ENCODE measurements around the gene ANKRD27. TPM values are rescaled to one million over a fixed set of nuclear protein-coding genes. Genes with fewer than 3 reads are reported as not detected.

The ANKRD27 gene
- total RNA-seq, 4 donors from 2014 or later: 1.8 to 36.2 (median 22.7) TPM

- Histone ChIP-seq H3K27ac (no peak overlapping the region), H3K9me3 (no peaks in the 10 kb centered on the region), H3K4me3 (no peak overlapping the region), H3K27me3 (no peaks in the 10 kb centered on the region), H3K36me3 (no peaks in the 10 kb centered on the region), H3K4me1 (no peaks in the 10 kb centered on the region)
- intact Hi-C loops (cut with DNase I; ENCODE audit: low total_unique reads): no loop called here
- TF ChIP-seq, protein P1, sequence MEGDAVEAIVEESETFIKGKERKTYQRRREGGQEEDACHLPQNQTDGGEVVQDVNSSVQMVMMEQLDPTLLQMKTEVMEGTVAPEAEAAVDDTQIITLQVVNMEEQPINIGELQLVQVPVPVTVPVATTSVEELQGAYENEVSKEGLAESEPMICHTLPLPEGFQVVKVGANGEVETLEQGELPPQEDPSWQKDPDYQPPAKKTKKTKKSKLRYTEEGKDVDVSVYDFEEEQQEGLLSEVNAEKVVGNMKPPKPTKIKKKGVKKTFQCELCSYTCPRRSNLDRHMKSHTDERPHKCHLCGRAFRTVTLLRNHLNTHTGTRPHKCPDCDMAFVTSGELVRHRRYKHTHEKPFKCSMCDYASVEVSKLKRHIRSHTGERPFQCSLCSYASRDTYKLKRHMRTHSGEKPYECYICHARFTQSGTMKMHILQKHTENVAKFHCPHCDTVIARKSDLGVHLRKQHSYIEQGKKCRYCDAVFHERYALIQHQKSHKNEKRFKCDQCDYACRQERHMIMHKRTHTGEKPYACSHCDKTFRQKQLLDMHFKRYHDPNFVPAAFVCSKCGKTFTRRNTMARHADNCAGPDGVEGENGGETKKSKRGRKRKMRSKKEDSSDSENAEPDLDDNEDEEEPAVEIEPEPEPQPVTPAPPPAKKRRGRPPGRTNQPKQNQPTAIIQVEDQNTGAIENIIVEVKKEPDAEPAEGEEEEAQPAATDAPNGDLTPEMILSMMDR (IDR thresholded peaks at IDR 0.05): no peak
- no peak for TF ChIP-seq POLR2A (IDR thresholded peaks at IDR 0.05)
- DNase-seq: no peak
These were observed 32.2 kb downstream of the ANKRD27 start for GRCh38 chr19:32642771-32643170.

GRCh38 chr19:32638625-32639024 lies 36.4 kb downstream of the ANKRD27 start:
- Histone ChIP-seq H3K36me3 (no peaks in the 10 kb centered on the region), H3K9me3 (no peaks in the 10 kb centered on the region), H3K4me3 (no peak overlapping the region), H3K27me3 (no peaks in the 10 kb centered on the region), H3K27ac (no peak overlapping the region), H3K4me1 (no peaks in the 10 kb centered on the region)
- intact Hi-C loops (cut with DNase I; ENCODE audit: low total_unique reads): no loop called here
- DNase-seq: no peak
- TF ChIP-seq, protein P1 (IDR thresholded peaks at IDR 0.05): no peak
- no peak for TF ChIP-seq POLR2A (IDR thresholded peaks at IDR 0.05)

- H3K27ac ChIP-seq: no peak overlapping the region
- intact Hi-C loops (cut with DNase I; ENCODE audit: low total_unique reads): no loop called here
- DNase-seq: no peak
- no peak overlapping the region for H3K4me3 ChIP-seq
- H3K9me3 ChIP-seq: no peaks in the 10 kb centered on the region
- H3K4me1 ChIP-seq: no peaks in the 10 kb centered on the region
- H3K36me3 ChIP-seq: no peaks in the 10 kb centered on the region
- no peaks in the 10 kb centered on the region for H3K27me3 ChIP-seq
- TF ChIP-seq POLR2A (IDR thresholded peaks at IDR 0.05): no peak
- TF ChIP-seq, protein P1 (IDR thresholded peaks at IDR 0.05): no peak
These were observed 37.5 kb downstream of the ANKRD27 start for GRCh38 chr19:32637480-32637879.

DNA sequence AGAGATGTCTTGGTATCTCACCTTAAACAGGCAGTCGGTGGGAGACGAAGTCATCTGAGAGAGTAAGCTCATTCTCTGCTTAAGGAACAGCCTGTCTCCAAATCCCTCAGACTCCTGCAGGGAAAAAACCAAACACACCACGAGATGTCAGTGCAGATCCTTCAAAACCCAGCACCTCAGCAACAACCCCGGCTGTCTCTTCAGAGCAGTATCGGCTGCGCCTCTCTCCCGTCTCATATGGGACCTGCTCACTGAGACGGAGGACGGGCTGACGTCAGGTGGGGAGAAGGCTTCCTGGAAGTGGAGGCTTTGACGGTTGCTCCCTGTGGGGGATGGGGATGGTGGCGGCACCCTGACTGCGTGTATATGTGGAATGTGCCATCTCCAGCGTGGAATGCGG lies 43.6 kb downstream of the ANKRD27 start:
- intact Hi-C loops (cut with DNase I; ENCODE audit: low total_unique reads): no loop called here
- H3K4me1 ChIP-seq: no peaks in the 10 kb centered on the region
- H3K36me3 ChIP-seq: no peaks in the 10 kb centered on the region
- no peak for DNase-seq
- H3K4me3 ChIP-seq: no peak overlapping the region
- H3K9me3 ChIP-seq: no peaks in the 10 kb centered on the region
- TF ChIP-seq POLR2A (IDR thresholded peaks at IDR 0.05): no peak
- TF ChIP-seq, protein P1 (IDR thresholded peaks at IDR 0.05): no peak
- H3K27ac ChIP-seq: no peak overlapping the region
- H3K27me3 ChIP-seq: no peaks in the 10 kb centered on the region

DNA sequence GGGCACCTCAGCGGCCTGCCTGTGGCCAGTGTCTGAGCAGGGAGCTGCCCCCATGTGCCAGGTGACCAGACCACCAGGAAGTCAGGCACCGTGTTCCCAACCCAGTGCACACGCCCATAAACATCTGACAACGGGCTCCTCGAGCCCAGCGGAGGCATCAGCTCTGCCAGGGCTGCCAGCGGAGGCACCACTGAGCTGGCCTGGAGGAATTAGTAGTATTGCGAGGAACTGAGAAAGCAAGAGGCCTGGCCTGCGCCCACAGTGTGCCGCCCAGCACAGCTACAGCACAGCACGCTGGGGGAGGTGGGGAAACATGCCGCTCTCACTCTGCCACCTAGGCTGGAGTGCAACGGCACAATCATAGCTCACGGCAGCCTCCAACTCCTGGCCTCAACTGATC lies 44.6 kb downstream of the ANKRD27 start:
- Histone ChIP-seq H3K36me3 (no peaks in the 10 kb centered on the region), H3K4me1 (no peaks in the 10 kb centered on the region), H3K4me3 (no peak overlapping the region), H3K9me3 (no peaks in the 10 kb centered on the region), H3K27ac (no peak overlapping the region), H3K27me3 (no peaks in the 10 kb centered on the region)
- TF ChIP-seq, protein P1 (IDR thresholded peaks at IDR 0.05): no peak
- no peak for TF ChIP-seq POLR2A (IDR thresholded peaks at IDR 0.05)
- no peak for DNase-seq
- intact Hi-C loops (cut with DNase I; ENCODE audit: low total_unique reads): no loop called here
